K562 (cell line): ENCODE data around the gene HORMAD1. TPM values are rescaled to one million over a fixed set of nuclear protein-coding genes. Genes with fewer than 3 reads are reported as not detected.

ENCODE experiments used
- ATAC-seq: fragments of 200-7000 bp; cut with Tn5 transposase; 3 replicates; pipeline ENCODE4 v1.9.1; 2020; ENCODE audit warnings: moderate library complexity
- BruUV-seq: library from RNA; stranded (reverse); fragments of 400-500 nt; replicated peaks from 2 replicates; lab custom pipeline; 2021; lab: Mats Ljungman, UMichigan
- CTCF ChIA-PET: fragments of 300-600 bp; formaldehyde crosslinking; extraction: SDS; loops from one replicate; lab custom pipeline; 2021; ENCODE audit warnings: low intra/inter-chr PET ratio; lab: Yijun Ruan, JAX
- POLR2A ChIA-PET: fragments of 300-600, 350-650 bp; sonication (Branson Sonifier 250); formaldehyde crosslinking; extraction: SDS; loops from one replicate; lab custom pipeline; 2021; ENCODE audit warnings: antibody characterized with exemption, inconsistent platforms; lab: Yijun Ruan, JAX
- DNase-seq, 4 experiments: peaks; one replicate each; pipeline versions ENCODE4 v3.0.0 to v3.0.0-alpha.2; 2011 to 2018; ENCODE audit warnings: low spot score in 3 of 4, mixed read lengths in 3 of 4; ENCODE audit errors: extremely low read depth in 1 of 4
- FAIRE-seq: peaks from 2 replicates; lab custom pipeline; 2011; peaks lifted over from hg19 to GRCh38; lab: Jason Lieb, UNC
- H2AFZ ChIP-seq: 2 replicates; pipeline ENCODE4 v1.6.0; 2011; ENCODE audit warnings: low read depth, low read length, control low read depth, inconsistent platforms
- H3K27ac ChIP-seq: fragments of 200-600 bp; 3 replicates; pipeline ENCODE4 v1.8.0; 2011; ENCODE audit warnings: low read depth, mild to moderate bottlenecking, control low read depth, inconsistent platforms, low read length, moderate library complexity, mixed read lengths; ENCODE audit errors: extremely low read depth
- H3K27me3 ChIP-seq, 2 experiments: fragments of 300-600 bp in 1 of 2; 2 replicates in 1 of 2; 3 replicates in 1 of 2; pipeline versions ENCODE4 v1.6.0 to v1.8.0; 2011; ENCODE audit warnings: inconsistent platforms in 2 of 2, low read length in 2 of 2, mild to moderate bottlenecking in 1 of 2, mixed read lengths in 1 of 2, moderate library complexity in 1 of 2; ENCODE audit not compliant: control insufficient read depth in 2 of 2, insufficient read depth in 2 of 2
- H3K36me3 ChIP-seq: fragments of 300-600 bp; 3 replicates; pipeline ENCODE4 v1.8.0; 2011; ENCODE audit warnings: mild to moderate bottlenecking, low read length, inconsistent platforms; ENCODE audit not compliant: control insufficient read depth, insufficient read depth
- H3K4me1 ChIP-seq, 2 experiments: fragments of 200-600 bp in 1 of 2; replicated peaks in 1 of 2; 2 replicates in 1 of 2; 3 replicates in 1 of 2; pipeline versions ENCODE4 v1.5.1 to v1.8.0; 2011; ENCODE audit warnings: inconsistent platforms in 2 of 2, low read length in 2 of 2, mild to moderate bottlenecking in 1 of 2, mixed read lengths in 1 of 2, moderate library complexity in 1 of 2; ENCODE audit not compliant: control insufficient read depth in 2 of 2, insufficient read depth in 2 of 2
- H3K4me2 ChIP-seq: 2 replicates; pipeline ENCODE4 v1.6.1; 2011; ENCODE audit warnings: low read length, control low read depth, inconsistent platforms, mixed read lengths; ENCODE audit not compliant: insufficient read depth
- H3K4me3 ChIP-seq: fragments of 200-600 bp; sonication (generic), shearing (Covaris generic); 2 replicates; pipeline ENCODE4 v1.5.1; 2016; ENCODE audit warnings: control low read depth, inconsistent platforms
- H3K79me2 ChIP-seq: fragments of 200-600 bp; 3 replicates; pipeline ENCODE4 v1.8.0; 2011; ENCODE audit warnings: low read length, inconsistent platforms; ENCODE audit not compliant: control insufficient read depth, insufficient read depth
- H3K9ac ChIP-seq, 2 experiments: 2 replicates each; pipeline versions ENCODE4 v1.6.0 to v1.6.1; 2011; ENCODE audit warnings: low read depth in 2 of 2, low read length in 2 of 2, control low read depth in 1 of 2, inconsistent platforms in 1 of 2, mild to moderate bottlenecking in 1 of 2, mixed read lengths in 1 of 2; ENCODE audit not compliant: insufficient read depth in 1 of 2
- H3K9me1 ChIP-seq: one replicate; pipeline ENCODE4 v1.6.0; 2011; ENCODE audit warnings: inconsistent platforms, mild to moderate bottlenecking, low read length, moderate library complexity; ENCODE audit not compliant: control insufficient read depth, insufficient read depth
- H3K9me3 ChIP-seq: replicated peaks from 2 replicates; pipeline ENCODE4 v1.5.1; 2011; ENCODE audit warnings: low read depth, low read length, inconsistent platforms; ENCODE audit not compliant: control insufficient read depth, insufficient read depth
- H4K20me1 ChIP-seq: replicated peaks from 2 replicates; pipeline ENCODE4 v1.6.1; 2011; ENCODE audit warnings: low read length, inconsistent platforms, mixed read lengths; ENCODE audit not compliant: control insufficient read depth, insufficient read depth
- CHD2 ChIP-seq: IDR thresholded peaks from 2 replicates; pipeline ENCODE4 v1.6.1; 2011; ENCODE audit warnings: low read depth, low read length
- TAL1 ChIP-seq: fragments of 450-650 bp; IDR thresholded peaks from 2 replicates; pipeline ENCODE4 v1.6.1; 2016; ENCODE audit warnings: mild to moderate bottlenecking
- TBP ChIP-seq: optimal IDR thresholded peaks from 2 replicates; pipeline ENCODE3; 2011; ENCODE audit warnings: low read depth, low read length, improper control_type of control experiment
- ZNF280A ChIP-seq: fragments of 450-650 bp; IDR thresholded peaks from 2 replicates; pipeline ENCODE4 v1.6.1; 2018; ENCODE audit warnings: mild to moderate bottlenecking, low read depth; ENCODE audit not compliant: partially characterized antibody
- WGBS: fragments of 100-300 bp; shearing (Covaris generic); methylation state at CpG from one replicate; pipeline ENCODE4 v1.1.6; 2016; ENCODE audit warnings: low coverage, mixed read lengths; ENCODE audit not compliant: insufficient coverage; ENCODE audit errors: missing lambda C conversion rate; 5-methylcytosine and 5-hydroxymethylcytosine counted together
- in situ Hi-C: fragments of 300-500 bp; cut with MboI; formaldehyde crosslinking; loops from 4 replicates; pipeline ENCODE4 v1.15.0; 2018; ENCODE audit warnings: inconsistent platforms, mixed read lengths
- intact Hi-C: fragments of 100-400 bp; cut with micrococcal nuclease; formaldehyde crosslinking; loops from 2 replicates; pipeline ENCODE4 v1.14.2; 2022
- polyA plus RNA-seq, 8 experiments: library from polyadenylated mRNA; depleted of rRNA in 4 of 8; stranded (reverse) in 5 of 8; unstranded in 3 of 8; fragments of >200 nt; fragmentation: Nextera tagmentation in 2 of 8; fragmentation: Illumina TruSeq in 1 of 8; extraction: Ambion mirVana in 2 of 8; extraction: Trizol in 1 of 8; gene quantifications; 2 replicates each; pipeline versions ENCODE4 v1.2.1 to v1.2.3, GENCODE V29; 2011 to 2014; ENCODE audit warnings: inconsistent platforms in 1 of 8, missing spikeins in 1 of 8
- total RNA-seq, 7 experiments: library from RNA; depleted of rRNA in 6 of 7; stranded (reverse); fragments of >200 nt in 6 of 7; fragmentation: Illumina TruSeq in 2 of 7; extraction: Trizol in 2 of 7; gene quantifications; 2 replicates each; pipeline versions ENCODE4 v1.2.1 to v1.2.3, GENCODE V29; 2011 to 2021; ENCODE audit warnings: low replicate concordance in 1 of 7

HORMAD1 gene
- total and polyA plus RNA-seq, 9 of the 15 experiments (the other 6 are each of a cell fraction or from before 2014, with no cell fraction given): not detected

GRCh38 chr1:150749720-150750311 lies 29.1 kb upstream of the HORMAD1 start:
- ATAC-seq (peak; percentile 60), DNase-seq (no peak), FAIRE-seq (no peak)
- peak overlapping the region; percentile 21 for H3K4me2 ChIP-seq
- H3K9me3 ChIP-seq: no peaks in the 10 kb centered on the region
- peak overlapping the region; percentile 83 for H2AFZ ChIP-seq
- intact Hi-C loops: no loop called here
- H3K27me3 ChIP-seq: no peaks in the 10 kb centered on the region
- H4K20me1 ChIP-seq: no peaks in the 10 kb centered on the region
- no TSS peak for BruUV-seq
- H3K9ac ChIP-seq: no peak overlapping the region
- CTCF ChIA-PET: no interaction called here
- H3K9me1 ChIP-seq: no peaks in the 10 kb centered on the region
- no peaks in the 10 kb centered on the region for H3K79me2 ChIP-seq
- peaks cover 0 to 18% of the 10 kb centered on the region in 2 experiments; a peak in 2 of 5 replicates for H3K4me1 ChIP-seq
- peak; percentile 5; the same call in 1 of the 2 replicates for TF ChIP-seq TAL1
- no peak for TF ChIP-seq ZNF280A
- TF ChIP-seq TBP: no peak
- peak; percentile 83 for TF ChIP-seq CHD2
- TF ChIP-seq, all 486 proteins: peak for 2
- in situ Hi-C loops: no loop called here
- WGBS: 32% methylated on average over 6 of the region's 8 CpGs
- H3K36me3 ChIP-seq: no peaks in the 10 kb centered on the region
- 0 out of 3 replicates have a peak overlapping the region, but pooled peaks have one; percentile 37 for H3K27ac ChIP-seq
- no peak overlapping the region for H3K4me3 ChIP-seq
- POLR2A ChIA-PET: interaction anchor here (0.8 to 1.1 kb wide), 2 partner anchors 10 to 13 kb away, joined by 3 read pairs; no protein-coding TSS in a partner anchor
